ENCODE data around the gene TSPOAP1. TPM values are rescaled to one million over a fixed set of nuclear protein-coding genes. Genes with fewer than 3 reads are reported as not detected.

The TSPOAP1 gene
- total RNA-seq, 4 donors from 2014 or later = 0.59 to 43.7 (median 32.4) TPM

DNA sequence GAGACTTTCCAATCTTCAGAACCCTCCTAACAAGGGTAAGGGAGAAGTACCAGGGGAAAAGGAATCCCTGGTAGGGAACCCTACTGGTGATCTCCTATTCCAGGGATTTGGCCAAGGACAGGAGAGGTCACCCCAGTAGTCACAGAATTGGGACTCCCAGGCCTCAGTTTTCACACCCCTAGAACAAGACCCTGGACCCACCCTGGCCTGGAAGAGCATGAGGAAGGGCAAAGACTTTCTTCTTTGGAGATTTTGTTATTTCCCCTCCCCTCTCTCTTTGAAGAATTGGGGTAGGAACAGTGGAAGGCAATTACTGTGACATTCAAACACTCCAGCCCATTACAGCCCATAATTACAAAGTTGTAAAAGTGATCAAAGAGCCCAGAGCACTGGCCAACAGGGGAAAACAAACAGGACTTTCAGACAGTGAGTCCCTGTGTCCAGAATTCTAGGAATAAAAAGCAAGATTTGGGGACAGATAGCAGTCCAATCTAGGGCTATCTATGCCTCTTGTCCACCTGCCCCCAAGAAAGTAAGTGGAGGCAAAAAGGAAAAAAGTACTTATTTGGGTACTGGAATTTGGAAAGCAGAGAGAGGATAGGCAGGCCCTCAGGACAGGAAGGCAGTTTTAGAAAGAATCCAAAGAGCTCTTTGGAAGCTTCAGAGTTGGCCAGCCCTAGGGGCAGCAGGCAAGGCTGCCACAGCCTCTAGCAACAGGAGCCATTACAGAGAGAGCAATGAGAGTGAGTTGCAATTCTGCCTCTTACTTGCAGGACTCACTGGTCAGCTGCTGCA is 36.8 kb upstream of the TSPOAP1 start:
- H3K9me3 ChIP-seq = no peaks in the 10 kb centered on the region
- H3K36me3 ChIP-seq = no peaks in the 10 kb centered on the region

DNA sequence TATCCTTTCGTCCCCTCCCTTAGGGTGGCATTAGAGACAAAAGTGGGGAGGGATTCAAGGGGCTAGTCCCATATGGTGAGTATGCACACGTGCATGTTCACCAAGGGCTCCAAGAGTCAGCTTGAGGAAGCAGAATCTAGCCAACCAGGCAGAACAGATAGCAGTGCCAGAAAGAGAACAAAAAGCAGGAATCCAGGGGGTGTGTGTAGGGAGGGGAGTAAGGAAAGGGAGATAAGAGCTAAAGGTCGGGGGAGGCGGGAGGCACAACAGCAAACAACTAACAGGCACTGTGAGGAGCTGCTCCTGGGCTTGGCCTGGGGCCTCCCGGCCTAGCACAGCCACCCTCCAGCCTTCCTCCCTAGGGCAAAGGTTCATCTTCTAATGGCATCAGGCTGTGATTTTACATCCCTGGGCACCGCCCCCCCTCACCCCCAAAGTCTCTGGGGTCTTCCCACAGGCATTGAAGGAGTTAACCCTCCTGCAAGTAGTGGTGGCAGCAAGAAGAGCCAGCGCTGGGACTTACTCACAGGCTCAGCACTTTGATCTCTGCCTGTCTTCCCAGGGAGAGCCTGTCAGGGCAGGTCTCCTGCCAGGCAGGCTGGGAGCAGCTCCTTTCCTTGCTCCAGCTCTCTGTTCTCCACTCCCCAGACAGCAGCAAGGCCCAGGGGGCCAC is 35.8 kb upstream of the TSPOAP1 start:
- Histone ChIP-seq H3K27ac (no peak overlapping the region), H3K27me3 (no peaks in the 10 kb centered on the region), H3K4me1 (no peaks in the 10 kb centered on the region), H3K4me3 (no peak overlapping the region), H3K9me3 (no peaks in the 10 kb centered on the region), H3K36me3 (no peaks in the 10 kb centered on the region)
- intact Hi-C loops (cut with DNase I; ENCODE audit: low total_unique reads) = no loop called here
- DNase-seq = no peak
- TF ChIP-seq, protein P1, sequence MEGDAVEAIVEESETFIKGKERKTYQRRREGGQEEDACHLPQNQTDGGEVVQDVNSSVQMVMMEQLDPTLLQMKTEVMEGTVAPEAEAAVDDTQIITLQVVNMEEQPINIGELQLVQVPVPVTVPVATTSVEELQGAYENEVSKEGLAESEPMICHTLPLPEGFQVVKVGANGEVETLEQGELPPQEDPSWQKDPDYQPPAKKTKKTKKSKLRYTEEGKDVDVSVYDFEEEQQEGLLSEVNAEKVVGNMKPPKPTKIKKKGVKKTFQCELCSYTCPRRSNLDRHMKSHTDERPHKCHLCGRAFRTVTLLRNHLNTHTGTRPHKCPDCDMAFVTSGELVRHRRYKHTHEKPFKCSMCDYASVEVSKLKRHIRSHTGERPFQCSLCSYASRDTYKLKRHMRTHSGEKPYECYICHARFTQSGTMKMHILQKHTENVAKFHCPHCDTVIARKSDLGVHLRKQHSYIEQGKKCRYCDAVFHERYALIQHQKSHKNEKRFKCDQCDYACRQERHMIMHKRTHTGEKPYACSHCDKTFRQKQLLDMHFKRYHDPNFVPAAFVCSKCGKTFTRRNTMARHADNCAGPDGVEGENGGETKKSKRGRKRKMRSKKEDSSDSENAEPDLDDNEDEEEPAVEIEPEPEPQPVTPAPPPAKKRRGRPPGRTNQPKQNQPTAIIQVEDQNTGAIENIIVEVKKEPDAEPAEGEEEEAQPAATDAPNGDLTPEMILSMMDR (IDR thresholded peaks at IDR 0.05) = no peak
- no peak for TF ChIP-seq POLR2A (IDR thresholded peaks at IDR 0.05)

More for the DNA sequence above, 36.8 kb upstream of the TSPOAP1 start:
- H3K4me3 ChIP-seq = no peak overlapping the region
- no peaks in the 10 kb centered on the region for H3K27me3 ChIP-seq
- no peaks in the 10 kb centered on the region for H3K4me1 ChIP-seq
- intact Hi-C loops (cut with DNase I; ENCODE audit: low total_unique reads) = no loop called here
- no peak for DNase-seq
- TF ChIP-seq POLR2A (IDR thresholded peaks at IDR 0.05) = no peak
- TF ChIP-seq, protein P1 (IDR thresholded peaks at IDR 0.05) = no peak
- no peak overlapping the region for H3K27ac ChIP-seq

GRCh38 chr17:58363457-58364185 is 35.0 kb upstream of the TSPOAP1 start:
- no peak for DNase-seq
- TF ChIP-seq, protein P1 (IDR thresholded peaks at IDR 0.05) = no peak
- intact Hi-C loops (cut with DNase I; ENCODE audit: low total_unique reads) = no loop called here

GRCh38 chr17:58362368-58363014 is 33.9 kb upstream of the TSPOAP1 start:
- H3K4me1 ChIP-seq = no peaks in the 10 kb centered on the region
- DNase-seq = no peak
- intact Hi-C loops (cut with DNase I; ENCODE audit: low total_unique reads) = no loop called here
- H3K27me3 ChIP-seq = no peaks in the 10 kb centered on the region
- H3K9me3 ChIP-seq = no peaks in the 10 kb centered on the region
- no peak overlapping the region for H3K27ac ChIP-seq
- H3K4me3 ChIP-seq = no peak overlapping the region
- no peak for TF ChIP-seq POLR2A (IDR thresholded peaks at IDR 0.05)
- no peaks in the 10 kb centered on the region for H3K36me3 ChIP-seq

More at GRCh38 chr17:58363457-58364185, 35.0 kb upstream of the TSPOAP1 start:
- no peaks in the 10 kb centered on the region for H3K27me3 ChIP-seq
- no peak overlapping the region for H3K4me3 ChIP-seq
- H3K4me1 ChIP-seq = no peaks in the 10 kb centered on the region
- no peak overlapping the region for H3K27ac ChIP-seq
- no peaks in the 10 kb centered on the region for H3K9me3 ChIP-seq
- H3K36me3 ChIP-seq = no peaks in the 10 kb centered on the region

DNA sequence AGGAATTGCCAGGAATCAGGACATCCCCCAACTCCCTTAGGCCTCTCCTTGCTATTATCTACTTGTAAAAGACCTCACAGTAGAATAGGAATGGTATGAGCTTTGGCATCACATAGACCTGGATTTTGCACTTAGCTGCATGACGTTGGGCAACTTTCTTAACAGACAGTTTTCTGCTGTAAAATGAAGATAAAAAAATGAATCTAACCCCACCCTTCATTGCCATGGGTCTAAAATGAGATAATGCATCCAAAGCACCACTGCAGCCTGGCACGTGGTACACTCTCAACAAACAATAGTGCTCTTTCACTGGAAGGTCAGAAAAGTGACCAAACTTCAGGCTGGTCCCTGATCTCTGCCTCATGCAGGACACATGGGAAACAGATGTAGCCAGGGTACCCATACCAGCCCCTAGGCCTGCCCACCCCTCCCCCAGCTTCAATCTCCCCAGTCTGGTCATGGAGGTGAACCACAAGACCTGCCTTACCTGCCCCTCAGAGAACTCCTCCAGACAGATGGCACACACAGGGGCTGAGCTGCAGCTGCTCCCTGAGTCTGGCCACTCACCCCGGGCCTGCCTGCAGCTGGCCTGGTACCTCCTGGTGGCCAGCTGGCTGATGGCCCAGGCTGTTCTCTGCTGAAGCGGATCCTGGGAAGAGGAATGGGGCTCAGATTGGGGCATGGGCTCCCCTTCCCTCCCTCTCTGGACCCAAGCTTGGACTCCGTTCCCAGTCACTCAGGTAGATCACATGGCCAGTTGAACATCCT is 31.9 kb upstream of the TSPOAP1 start:
- Histone ChIP-seq H3K27ac (no peak overlapping the region), H3K4me3 (no peak overlapping the region), H3K4me1 (no peaks in the 10 kb centered on the region), H3K9me3 (no peaks in the 10 kb centered on the region), H3K27me3 (no peaks in the 10 kb centered on the region), H3K36me3 (no peaks in the 10 kb centered on the region)
- TF ChIP-seq, protein P1 (IDR thresholded peaks at IDR 0.05) = no peak
- TF ChIP-seq POLR2A (IDR thresholded peaks at IDR 0.05) = no peak
- no peak for DNase-seq
- intact Hi-C loops (cut with DNase I; ENCODE audit: low total_unique reads) = no loop called here

Measured in uterus (tissue), 4 donors.